Central memory CD4-positive, alpha-beta T cell (primary cell): Measurements from ENCODE around the gene SIRPD.

Source experiments
- DNase-seq: peaks from one replicate; pipeline ENCODE4 v3.0.0; 2022

Gene SIRPD

DNA sequence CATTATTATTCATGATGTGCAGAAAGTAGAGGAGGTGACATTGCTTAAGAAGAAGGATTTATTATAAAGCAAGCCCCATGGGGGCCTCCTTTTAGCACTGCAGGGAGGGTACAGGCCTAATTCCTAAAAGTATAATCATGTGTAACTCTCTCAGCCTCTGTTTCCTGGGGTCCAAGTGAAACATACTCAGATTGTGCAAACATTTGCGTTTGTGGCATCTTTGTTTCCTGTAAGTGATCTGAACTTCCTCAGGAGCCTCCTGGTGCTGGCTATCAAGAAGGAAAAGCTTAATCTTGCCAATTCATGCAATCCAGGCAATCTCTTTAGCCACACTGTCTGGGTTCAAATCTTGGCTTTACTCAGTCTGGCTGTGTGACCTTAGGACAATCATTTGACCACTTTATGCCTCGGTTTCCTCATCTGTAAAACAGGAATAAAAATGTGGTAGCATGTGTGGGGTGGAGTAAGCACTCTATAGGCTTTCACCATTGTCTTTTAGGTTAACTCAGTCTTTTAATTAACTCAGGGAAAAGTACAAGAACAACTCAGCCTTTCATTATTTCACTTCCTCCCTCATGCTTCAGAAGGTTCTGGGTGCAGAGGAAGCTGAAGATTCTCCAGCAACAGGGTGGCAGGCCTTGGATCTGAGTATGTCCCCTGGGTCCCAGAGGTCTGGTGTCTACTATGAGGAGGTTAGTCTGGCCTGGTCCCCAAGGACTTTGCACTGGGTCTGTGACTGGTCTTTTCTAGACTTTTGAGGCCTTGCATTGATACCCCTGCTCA lies 65.5 kb downstream of the SIRPD start:
- DNase-seq, result no peak

DNA sequence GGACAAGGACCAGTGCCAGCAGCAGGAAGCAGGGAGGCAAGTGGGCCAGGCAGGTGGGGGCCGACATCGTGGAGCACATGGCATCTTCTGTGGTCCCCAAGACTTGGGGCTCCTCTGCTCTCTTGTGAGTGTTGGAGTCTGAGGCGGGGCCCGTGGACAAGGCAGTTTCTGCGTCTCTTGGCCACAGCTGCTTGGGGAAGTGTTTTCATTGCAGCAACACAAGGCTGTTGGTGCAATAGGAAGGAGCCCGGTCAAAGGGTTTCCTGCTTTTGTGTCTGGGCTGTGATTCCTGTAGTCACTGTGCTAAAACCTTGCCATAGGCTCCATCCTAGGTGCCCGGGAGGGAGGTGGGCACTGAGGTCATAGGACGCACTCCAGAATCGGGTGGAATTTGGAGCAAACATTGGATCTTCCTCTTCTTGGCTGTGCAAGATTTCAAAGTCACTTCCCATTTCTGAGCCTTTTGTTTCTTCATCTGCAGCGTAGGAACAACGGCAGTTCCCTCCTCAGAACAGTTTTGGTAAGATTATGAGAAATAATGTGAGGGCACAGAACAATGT lies 66.1 kb downstream of the SIRPD start, which contains the start of gene SIRPB2:
TSS of gene SIRPB2 (minus strand) at position 140 of the 560 bp plus-strand sequence. CDS start at position 79, 61 bp downstream.
- no peak for DNase-seq

DNA sequence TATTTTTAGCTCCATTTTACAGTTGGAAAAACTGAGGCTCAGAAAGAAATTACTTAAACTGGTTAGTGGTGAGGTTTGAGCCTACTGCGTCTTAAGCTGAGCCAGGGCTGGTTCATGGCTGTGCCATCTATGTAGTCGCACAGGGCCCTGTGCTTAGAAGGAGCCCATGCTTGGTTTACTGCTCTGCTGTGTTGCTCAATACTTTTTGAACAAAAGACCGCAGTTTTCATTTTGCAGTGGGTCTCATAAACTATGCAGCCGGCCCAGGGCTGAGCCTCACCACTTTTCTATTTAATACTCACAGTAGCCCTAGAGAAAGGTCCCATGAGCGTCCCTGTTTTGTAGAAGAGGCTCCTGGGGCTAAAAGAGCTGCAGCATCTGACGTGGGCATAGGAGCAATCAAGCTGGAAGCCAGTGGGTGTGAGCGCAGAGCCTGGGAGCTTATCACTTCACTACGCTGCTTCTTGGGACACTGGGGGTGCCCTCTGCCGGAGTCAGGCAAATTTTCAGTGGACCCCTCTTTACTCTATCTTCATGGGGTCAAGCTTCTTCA lies 66.8 kb downstream of the SIRPD start:
- no peak for DNase-seq

DNA sequence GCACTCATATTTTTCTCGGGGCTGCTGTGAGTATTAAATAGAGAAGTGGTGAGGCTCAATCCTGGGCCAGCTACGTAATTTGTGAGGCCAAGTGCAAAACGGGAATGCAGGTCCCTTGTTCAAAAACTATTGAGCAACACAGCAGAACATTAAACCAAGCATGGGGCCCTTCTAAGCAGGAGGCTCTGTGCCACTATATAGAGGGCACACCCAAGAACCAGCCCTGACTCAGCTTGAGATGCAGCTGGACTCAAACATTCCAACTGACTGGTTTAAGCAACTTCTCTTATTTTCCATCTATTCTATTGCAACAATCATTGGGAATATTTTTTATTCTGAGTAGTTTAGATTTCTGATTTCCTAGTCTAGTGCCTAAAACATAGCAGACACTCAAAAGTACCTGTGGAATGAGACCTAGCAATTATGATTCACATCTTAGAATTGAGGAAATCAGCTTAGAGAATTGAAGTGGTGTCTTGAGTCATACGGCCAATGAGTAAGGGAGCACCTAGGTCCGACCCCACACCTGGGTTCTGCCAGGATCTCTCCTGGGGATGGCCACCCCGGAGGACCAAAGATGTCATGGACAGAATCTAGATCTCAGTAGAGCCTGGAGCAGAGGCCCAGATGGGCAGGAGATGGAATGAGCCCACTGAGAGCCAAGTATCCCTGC lies 67.6 kb downstream of the SIRPD start:
- DNase-seq, result no peak

DNA sequence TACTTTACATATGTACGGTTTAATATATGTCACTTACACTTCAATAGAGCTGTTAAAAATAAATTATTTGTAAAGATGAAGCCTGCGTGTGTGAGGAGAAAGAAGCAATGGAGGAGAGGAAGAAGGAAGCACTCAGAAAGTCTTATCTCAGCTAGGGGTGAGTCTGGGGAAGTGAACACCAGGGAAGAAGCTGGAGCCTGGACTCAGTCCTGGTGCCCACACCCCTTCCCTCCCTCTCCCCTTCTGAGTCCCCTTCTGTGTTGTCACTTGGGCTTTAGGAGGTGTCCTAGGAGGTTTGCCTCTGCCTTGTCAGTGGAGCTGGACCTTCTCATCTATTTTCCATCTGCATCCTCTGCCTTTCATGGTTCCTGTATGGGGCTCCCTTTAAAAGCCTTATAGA lies 68.2 kb downstream of the SIRPD start:
- DNase-seq, result no peak

DNA sequence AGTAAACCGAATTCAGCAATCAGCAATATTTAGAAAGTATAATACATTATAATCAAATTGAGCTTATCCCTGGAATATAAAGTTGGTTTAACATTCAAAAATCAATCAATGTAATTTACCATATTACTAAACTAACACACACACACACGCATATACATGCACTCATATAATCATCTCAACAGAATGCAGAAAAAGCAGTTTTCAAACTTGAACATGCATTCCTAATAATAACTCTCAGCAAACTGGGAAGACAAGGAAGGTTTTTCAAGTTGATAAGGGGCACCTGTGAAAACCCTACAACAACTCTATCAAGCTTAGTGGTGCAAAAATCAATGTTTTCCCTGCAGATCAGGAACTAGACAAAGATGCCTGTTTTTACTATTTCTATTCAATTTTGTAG lies 70.9 kb downstream of the SIRPD start:
- no peak for DNase-seq

DNA sequence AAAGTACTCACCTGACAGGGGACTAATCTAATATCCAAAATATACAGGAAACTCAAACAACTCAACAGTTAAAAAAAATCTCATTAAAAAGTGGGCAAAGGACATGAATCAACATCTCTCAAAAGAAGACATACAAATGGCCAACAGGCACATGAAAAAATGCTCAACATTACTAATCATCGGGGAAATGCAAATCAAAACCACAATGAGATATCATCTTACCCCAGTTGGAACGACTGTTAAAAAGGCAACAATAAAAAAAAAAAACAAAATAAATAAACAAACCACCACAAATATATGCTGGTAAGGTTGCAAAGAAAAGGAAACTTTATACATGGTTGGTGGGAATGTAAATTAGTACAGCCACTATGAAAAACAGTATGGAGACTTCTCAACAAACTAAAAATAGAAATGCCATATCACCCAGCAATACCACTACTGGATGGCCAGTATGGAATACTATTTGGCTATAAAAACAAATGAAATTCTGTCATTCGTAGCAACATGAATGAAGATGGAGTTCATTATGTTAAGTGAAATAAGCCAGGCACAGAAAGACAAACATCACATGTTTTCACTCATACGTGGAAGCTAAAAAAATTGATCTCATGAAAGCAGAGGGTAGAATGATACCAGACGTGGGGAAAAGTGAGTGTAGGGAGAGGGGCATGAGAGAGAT lies 72.9 kb downstream of the SIRPD start:
- no peak for DNase-seq
